GM21737 (cell line): ENCODE measurements around the gene LTF.
"Not testable (repeated sequence)": the region's sequence is repeated elsewhere in the genome, so short reads cannot be mapped to it uniquely, and the experiment has no call there.

Experiments used
- ATAC-seq: cut with Tn5 transposase; IDR thresholded peaks from one replicate; pipeline ENCODE4 v1.9.1; 2021; ENCODE audit warnings: mild to moderate bottlenecking, moderate library complexity; ENCODE audit not compliant: unreplicated experiment

LTF gene

DNA sequence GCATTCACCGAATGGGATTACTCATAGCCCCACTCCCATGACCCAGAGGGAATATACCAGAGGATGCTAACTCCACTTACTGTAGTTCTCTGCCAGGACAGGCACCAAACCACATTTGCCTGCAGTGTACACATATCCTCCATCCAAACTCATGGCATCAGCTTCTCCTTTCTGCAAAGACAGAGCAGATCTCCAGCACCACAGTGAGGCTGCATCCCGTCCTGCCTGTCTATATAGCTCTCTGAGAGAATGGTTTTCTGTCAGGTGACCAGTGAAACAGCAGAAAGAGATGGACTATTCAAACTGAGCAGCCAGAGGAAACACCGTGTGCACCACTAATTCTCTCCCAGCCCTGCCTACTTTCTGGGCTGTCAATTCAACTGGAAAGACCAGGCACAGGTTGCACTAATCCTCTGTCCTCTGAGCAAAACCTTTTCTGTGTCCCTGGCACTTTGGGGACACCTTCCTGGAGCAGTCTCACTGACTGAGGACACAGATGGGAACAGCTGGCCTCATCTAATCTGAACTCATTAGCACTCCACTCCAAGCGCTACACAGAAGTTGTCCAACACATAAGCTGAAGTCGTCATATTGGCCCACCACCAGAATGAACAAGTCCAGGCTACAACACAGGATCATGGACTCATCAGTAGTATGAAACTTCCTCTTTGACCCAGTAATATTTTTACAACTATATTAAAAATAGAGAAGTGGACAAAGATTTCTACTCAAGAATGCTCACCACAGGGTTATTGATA is 17.3 kb downstream of the LTF start:
- no peak for ATAC-seq

GRCh38 chr3:46442576-46443530 is 21.9 kb downstream of the LTF start:
- no peak for ATAC-seq

GRCh38 chr3:46440531-46441294 is 24.0 kb downstream of the LTF start:
- peak; percentile 83 for ATAC-seq

DNA sequence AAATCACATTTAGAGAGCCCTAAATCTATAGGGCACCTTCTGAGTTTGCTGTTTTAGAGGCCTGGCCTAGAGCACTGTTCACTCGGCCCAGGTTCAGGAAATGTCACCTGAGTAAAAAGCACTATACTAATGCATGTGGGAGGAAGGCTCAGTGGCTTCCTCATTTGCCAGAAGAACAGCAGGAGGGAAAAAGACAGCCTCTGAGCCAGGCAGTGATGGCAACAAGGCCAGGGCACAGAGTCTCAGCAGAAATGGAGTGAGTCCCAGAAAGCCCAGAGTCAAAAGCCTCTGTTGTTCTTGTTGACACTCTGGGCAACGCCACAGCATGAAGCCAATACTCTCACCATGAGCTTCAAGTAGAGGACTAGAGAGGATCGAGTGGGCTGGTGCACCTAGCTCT is 25.9 kb downstream of the LTF start:
- ATAC-seq: no peak

DNA sequence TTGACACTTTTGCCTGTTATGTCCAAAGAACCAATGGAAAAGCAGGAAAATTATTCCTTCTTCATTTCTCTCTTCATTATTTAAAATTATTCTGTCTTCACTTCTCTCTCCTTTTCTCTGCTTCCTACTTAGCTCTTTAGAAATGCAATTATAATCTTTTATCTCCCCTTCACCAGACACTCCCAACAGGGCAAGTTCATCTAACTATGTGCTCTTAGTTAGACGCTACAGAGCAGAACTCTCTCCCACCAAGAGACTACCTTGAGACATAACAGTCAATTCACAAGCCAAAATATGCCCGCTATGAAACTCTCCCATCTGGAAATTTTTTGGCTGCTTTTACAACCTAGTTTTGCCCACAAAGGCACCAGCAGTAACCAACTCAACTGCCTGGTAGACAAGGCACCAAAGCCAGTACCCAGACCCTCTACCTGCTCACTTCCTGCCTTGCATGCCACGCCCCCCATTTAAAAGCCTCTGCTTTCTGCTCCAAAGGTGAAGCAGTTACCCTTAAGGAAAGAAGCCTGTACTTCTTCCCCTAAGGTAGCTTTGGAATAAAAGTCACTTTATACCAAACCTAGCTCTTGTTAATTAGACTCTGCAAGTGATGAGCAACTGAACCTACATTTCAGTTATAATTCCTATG is 29.5 kb downstream of the LTF start:
- ATAC-seq: no peak

- no peak for ATAC-seq
Measured at GRCh38 chr3:46433841-46434240, 30.9 kb downstream of the LTF start.

DNA sequence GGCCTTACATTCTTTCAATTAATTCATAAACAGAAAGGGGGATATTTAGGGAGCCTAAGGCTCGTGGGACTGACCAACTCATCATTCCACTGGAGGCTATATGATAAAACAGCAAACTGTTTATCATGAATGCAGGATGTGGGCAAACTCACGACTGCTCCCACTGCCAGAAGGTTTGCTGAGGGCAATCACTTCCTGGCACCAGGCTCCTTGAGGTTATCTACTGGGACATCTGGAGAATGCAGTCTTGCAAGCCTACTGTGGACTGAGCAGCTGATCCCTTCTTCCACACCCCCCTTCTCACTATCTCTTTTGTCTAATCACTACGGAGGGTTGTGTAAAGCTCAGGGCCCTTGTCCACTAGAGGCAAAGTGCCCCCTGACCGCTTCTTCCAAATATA is 31.6 kb downstream of the LTF start:
- not testable (repeated sequence) for ATAC-seq

DNA sequence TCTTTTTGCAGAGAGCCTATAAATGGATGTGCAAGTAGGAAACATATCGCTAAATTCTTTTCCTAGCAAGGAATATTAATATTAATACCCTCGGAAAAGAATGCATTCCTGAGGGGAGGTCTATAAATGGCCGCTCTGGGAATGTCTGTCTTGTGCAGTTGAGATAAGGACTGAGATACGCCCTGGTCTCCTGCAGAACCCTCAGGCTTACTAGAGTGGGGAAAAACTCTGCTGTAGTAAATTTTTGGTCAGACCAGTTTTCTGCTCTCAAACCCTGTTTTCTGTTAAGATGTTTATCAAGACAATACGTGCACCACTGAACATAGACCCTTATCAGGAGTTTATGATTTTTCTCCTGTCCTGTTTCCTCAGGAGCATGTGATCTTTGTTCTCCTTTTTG is 32.8 kb downstream of the LTF start:
- ATAC-seq: not testable (repeated sequence)

GRCh38 chr3:46430879-46431278 is 33.8 kb downstream of the LTF start:
- ATAC-seq: not testable (repeated sequence)

GRCh38 chr3:46429671-46430070 is 35.0 kb downstream of the LTF start:
- no peak for ATAC-seq

GRCh38 chr3:46429250-46429649 is 35.5 kb downstream of the LTF start:
- no peak for ATAC-seq

GRCh38 chr3:46427916-46428833 is 36.5 kb downstream of the LTF start:
- no peak for ATAC-seq

DNA sequence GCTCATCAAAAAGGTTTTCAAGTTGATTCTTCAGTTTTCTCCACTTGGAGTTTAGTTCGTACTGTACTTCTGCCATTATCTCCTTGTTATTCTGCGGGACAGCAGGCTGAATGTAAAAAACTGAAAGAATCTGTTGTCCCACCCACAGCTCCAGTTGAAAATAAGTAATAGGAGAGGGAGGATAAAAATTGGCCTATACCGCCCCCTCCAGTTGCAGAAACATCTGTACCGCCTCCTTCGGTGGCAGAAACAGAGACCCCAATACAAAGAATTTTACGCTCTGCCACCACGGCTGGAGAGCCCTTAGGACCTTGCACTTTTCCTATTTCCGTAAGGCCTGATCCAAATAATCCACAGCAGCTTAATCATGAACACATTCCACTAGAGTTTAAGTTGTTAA is 37.3 kb downstream of the LTF start:
- ATAC-seq: not testable (repeated sequence)

DNA sequence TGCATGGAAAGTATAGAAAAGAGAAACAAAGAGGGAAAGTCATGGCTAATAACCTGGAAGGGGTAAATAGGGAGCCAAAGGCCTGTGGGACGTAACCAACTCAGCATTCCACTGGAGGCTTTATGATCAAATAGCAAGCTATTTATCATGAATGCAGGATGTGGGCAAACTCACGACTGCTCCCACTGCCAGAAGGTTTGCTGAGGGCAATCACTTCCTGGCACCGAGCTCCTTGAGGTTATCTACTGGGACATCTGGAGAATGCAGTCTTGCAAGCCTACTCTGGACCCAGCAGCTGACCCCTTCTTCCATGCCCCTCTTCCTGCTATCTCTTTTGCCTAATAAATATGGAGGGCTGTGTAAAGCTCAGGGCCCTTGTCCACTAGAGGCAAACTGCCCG is 38.2 kb downstream of the LTF start:
- ATAC-seq: not testable (repeated sequence)

DNA sequence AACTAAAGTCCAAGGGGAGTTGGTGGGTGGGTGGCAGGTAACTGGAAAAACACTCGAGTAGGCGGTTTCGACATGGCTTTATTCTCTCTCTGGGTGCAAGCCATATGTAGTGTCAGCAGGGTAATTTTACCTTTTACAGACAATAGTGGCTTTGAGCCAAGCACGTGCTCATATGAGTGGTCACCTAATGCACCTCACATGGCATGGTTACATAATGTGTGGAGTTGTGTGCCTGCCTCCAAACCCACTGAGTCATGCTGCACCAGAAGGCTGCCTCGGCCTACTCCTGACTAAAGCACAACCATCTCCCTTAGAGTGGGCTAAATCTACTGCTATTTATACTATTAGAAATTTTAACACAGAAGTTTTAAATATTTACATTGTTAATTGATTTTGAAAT is 41.1 kb downstream of the LTF start:
- no peak for ATAC-seq

GRCh38 chr3:46422617-46423016 is 42.1 kb downstream of the LTF start:
- ATAC-seq: no peak

GRCh38 chr3:46420931-46421330 is 43.8 kb downstream of the LTF start:
- ATAC-seq: no peak

DNA sequence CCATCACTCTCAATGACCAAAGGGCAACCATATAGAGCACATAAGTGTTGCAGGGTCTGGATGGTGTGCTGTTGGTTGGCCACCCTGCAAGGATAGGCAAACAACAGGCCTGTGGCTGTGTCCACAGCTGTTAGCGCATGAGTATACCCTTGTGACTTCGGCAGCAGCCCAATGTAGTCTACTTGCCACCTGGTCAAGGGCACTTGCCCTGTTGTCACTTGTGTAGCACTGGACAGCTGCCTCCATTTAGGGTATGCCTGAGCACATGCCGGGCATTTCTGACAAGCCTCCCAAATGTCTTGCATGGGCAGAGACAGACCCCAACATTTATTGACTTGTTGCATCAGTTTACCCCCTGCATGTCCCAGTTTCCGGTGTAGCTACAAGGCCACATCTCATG is 44.9 kb downstream of the LTF start:
- no peak for ATAC-seq

- no peak for ATAC-seq
Measured at GRCh38 chr3:46417841-46418611, 46.7 kb downstream of the LTF start.
